ENCODE results near the gene TLE3. TPM values are rescaled to one million over a fixed set of nuclear protein-coding genes. Genes with fewer than 3 reads are reported as not detected.
"Not testable (repeated sequence)": the region's sequence is repeated elsewhere in the genome, so short reads cannot be mapped to it uniquely, and the experiment has no call there.

Gene TLE3
- 34.7 TPM for total RNA-seq

DNA sequence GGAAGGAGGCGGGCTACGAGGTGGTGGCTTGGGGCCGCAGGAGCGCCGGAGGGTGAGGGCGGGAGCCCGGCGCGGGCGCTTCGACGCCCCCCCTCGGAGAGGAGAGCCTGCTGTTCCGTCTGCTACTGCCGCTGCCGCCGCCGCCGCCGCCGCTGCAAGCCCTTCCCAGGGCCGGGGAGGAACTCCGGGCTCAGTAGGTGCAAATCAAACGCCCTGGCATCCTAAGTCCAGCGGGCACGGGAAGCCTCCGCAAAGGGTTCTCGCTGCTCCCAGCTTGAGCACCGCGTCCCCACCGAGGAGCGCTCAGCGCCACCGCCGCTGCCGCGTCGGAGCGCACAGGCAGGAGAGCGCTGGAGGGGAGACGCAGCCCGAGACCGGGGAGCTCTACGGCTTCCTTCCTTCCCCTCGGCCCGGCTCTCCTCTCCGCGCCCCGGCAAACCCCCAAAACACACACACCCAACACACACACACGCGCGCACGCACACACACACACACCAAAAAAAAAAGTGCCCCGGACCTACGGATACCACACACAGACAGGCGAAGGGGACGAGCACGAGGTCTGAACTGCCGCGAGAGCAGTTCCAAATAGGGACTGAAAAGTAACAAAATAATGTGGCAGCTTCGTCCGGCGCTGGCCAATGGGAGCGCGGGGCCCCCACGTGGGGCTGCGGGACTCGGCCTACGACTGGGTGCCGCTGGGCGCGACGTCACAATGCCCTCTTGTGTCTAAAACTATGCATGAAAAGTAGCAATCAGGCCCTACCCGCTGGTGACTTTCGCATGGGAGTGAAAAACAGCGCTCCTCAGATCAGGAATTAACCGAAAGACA lies at the start of gene TLE3:
TSS of gene TLE3 (minus strand) at position 597 of the 832 bp plus-strand sequence. CDS start 1,119 bp downstream, outside the sequence.
- DNase-seq = peak; percentile 99

DNA sequence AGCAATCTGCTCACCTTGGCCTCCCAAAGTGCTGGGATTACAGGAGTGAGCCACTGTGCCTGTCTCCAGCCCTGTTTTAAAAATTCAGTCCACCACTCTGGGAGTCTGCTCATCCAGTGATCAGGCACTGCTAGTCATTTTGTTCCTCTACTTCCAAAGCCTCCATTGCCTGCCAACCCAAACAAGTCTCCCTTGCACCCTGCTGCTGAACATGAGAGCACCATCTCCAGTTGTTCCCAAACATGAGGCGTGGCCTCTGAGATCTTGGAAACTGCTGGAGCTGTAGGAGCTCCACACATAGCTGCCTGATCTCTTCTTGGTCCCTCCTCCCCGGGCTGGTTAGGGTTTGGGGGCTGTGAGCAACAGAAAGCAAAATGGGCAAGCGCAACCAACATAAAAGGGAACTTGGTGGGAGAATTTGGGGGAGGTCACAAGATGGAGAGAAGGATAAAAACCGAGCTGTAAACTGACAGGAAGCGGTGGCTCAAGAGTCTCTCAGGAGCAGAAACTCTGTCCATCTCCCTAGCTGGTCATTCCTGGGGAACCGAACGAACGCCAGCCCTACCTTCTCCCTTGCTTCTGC lies 49.6 kb upstream of the TLE3 start:
- no peak for DNase-seq

GRCh38 chr15:70146771-70147170 lies 49.1 kb upstream of the TLE3 start:
- no peak for DNase-seq

DNA sequence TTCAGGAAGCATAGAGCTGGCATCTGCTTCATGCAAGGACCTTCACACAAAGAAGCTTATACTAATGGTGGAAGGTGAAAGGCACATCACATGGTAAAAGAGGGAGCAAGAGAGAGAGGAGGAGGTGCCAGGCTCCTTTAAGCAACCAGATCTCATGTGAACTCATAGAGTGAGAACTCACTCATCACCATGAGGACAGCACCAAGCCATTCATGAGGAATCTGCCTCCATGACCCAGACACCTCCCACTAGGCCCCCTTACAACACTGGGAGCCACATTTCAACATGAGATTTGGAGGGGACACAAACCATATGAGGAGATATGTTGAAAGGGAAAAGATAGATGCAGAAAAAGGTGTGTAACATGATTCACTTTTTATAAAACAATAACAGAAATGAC lies 48.4 kb upstream of the TLE3 start:
- no peak for DNase-seq

GRCh38 chr15:70145261-70145660 lies 47.5 kb upstream of the TLE3 start:
- no peak for DNase-seq

- DNase-seq = peak; percentile 43
Observed at GRCh38 chr15:70142322-70143191, 44.8 kb upstream of the TLE3 start.

GRCh38 chr15:70142072-70142321 lies 44.3 kb upstream of the TLE3 start:
- no peak for DNase-seq

DNA sequence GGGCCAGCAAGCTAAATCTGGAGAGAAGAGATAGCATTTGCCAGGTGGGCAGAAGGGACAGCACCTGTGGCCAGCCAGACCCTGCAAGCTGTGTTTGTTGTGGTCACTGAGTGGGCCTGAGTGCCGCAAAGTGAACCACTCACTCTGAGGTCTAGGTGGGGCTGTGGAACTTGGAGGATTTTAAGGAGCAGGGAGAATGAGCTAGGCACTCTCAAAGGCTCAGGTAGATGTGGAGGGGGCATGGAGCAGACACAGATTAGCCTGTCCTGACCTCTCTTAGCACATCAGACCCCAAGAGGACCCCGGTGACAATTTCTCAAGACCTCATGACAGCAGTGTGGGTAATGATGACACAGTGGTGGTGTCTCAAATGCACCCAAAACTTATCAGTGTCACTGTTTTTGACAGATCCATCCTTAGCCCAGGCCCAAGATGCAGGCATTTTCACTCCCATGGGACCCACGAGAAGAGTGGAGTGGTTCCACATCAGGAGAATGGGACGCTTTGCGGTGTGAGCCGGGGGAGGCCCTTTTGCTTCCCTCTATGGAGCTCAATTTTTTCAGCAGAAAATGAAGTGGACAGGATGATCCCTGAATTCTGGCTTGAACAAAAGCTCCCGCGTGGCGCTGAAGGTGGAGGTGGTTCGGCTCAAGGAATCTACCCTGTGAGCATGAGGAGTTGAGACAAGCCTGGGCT lies 43.8 kb upstream of the TLE3 start:
- no peak for DNase-seq

GRCh38 chr15:70140543-70141375 lies 43.0 kb upstream of the TLE3 start:
- peak; percentile 75 for DNase-seq

- no peak for DNase-seq
Observed at GRCh38 chr15:70140025-70140542, 42.4 kb upstream of the TLE3 start.

GRCh38 chr15:70137967-70138366 lies 40.2 kb upstream of the TLE3 start:
- DNase-seq = no peak

DNA sequence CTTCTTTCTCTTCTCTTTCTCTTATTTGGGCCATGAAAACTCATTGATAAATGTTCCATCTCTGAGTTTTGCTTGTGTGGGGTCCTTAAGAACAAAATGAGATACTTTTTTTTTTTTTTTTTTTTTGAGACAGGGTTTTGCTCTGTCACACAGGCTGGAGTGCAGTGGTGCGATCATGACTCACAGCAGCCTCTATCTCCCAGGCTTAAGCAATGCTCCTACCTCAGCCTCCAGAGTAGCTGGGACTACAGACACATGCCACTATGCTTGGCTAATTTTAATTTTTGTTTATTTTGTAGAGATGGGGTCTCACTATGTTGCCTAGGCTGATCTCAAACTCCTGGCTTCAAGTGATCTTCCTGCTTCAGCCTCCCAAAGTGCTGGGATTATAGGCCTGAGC lies 39.3 kb upstream of the TLE3 start:
- not testable (repeated sequence) for DNase-seq

- no peak for DNase-seq
Observed at GRCh38 chr15:70133781-70134421, 36.2 kb upstream of the TLE3 start.

- peak; percentile 88 for DNase-seq
Observed at GRCh38 chr15:70133296-70133695, 35.6 kb upstream of the TLE3 start.

GRCh38 chr15:70132571-70132970 lies 34.9 kb upstream of the TLE3 start:
- no peak for DNase-seq

DNA sequence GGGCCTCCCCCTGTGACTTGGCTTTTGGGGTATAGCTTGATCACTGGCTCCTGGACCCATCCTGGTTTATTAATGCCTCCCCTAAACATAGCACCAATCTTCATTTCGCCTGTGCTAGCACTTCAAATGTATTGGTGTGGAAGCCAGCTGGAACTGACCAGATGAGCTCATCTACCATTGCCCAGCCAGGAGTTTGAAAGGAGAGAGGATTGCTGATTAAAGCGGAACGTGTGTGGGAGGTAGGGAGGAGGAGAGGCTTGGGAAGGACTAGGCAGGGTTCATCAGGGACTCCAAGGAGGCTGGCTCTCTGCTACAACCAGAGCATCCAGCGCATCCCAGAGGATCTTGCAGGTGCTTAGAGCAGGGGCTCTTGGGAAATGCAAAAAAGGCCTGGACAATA lies 34.4 kb upstream of the TLE3 start:
- peak; percentile 86 for DNase-seq

DNA sequence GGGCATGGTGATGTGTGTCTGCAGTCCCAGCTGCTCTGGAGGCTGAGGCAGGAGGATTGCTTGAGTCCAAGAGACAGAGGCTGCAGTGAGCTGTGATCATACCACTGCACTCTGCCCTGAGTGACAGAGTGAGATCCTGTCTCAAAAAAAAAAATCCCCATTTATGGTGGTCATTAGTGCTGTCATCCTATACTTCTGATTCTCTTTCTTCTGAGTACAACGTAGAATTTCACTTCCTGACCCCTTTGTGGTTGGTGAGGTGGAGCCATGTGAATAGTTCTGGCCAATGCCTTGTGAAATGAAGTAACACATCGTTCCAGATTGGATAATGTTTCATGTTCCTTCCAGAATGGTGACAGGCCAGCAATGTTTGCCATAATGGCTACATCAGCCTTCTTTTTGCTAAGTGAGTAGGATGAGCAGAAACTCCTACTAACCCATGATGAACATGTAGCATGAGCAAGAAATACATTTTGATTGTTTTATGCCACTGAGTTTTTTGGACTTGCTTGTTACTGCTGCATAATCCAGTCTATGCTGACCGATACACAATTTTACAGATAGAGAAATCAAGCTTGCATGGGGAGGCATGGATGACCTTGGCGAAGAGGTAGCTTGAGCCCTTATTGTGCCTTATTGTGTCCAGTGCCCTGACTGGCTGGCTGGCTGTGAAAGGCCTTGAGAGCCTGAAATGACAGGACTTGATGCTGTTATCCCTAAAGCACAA lies 30.9 kb upstream of the TLE3 start:
- no peak for DNase-seq

GRCh38 chr15:70127770-70128413 lies 30.2 kb upstream of the TLE3 start:
- DNase-seq = no peak

GRCh38 chr15:70127288-70127746 lies 29.6 kb upstream of the TLE3 start:
- DNase-seq = peak; percentile 55

DNA sequence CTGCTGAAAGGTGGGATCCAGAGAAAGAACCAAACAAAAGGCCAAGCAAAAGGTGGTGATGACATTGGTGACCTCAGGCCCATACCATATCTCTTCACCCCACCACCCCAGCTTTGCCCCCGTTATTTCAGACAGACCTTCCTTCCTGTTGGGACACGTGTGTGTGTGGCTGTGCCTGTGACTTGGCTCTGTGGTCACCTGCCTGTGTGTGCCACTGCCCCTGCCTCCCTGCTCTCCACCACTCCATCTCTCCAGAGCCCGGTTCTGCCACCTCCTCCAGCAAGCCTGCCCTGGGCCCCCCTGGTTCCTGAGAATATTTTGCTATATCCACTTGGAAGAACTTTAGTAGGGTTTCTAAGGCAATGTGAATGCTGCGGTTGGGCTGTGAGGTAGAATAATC lies 28.6 kb upstream of the TLE3 start:
- no peak for DNase-seq

All from tongue (tissue), 2 donors.